HEK293 (cell line): ENCODE results near the gene ANKRD16.

Source experiments
- CTCF ChIA-PET: fragments of 350-600 bp; formaldehyde crosslinking; extraction: SDS; loops from one replicate; lab custom pipeline; 2021; ENCODE audit warnings: antibody characterized with exemption; lab: Yijun Ruan, JAX
- POLR2A ChIA-PET: fragments of 300-600 bp; formaldehyde crosslinking; extraction: SDS; loops from one replicate; lab custom pipeline; 2020; ENCODE audit warnings: antibody characterized with exemption, inconsistent platforms; lab: Yijun Ruan, JAX
- H3K27ac ChIP-seq: fragments of 200-500 bp; sonication (Bioruptor generic); 2 replicates; pipeline ENCODE4 v1.5.1; 2014; ENCODE audit warnings: low read depth, low read length, control low read depth, inconsistent platforms; ENCODE audit errors: extremely low read depth
- H3K36me3 ChIP-seq, 2 experiments: fragments of 200-500 bp in 1 of 2; sonication (Bioruptor generic) in 1 of 2; 1 replicate in 1 of 2; 2 replicates in 1 of 2; pipeline ENCODE4 v1.5.1; 2014 to 2017; ENCODE audit warnings: inconsistent platforms in 2 of 2, low read length in 2 of 2; ENCODE audit not compliant: control insufficient read depth in 2 of 2, insufficient read depth in 1 of 2
- H3K4me1 ChIP-seq: fragments of 200-500 bp; sonication (Bioruptor generic); 2 replicates; pipeline ENCODE4 v1.5.1; 2014; ENCODE audit warnings: mild to moderate bottlenecking, low read length, inconsistent platforms; ENCODE audit not compliant: control insufficient read depth, insufficient read depth
- H3K4me3 ChIP-seq: 2 replicates; pipeline ENCODE4 v1.5.1; 2011; ENCODE audit warnings: low read depth, mild to moderate bottlenecking, control low read depth, low read length, moderate library complexity
- H3K9me3 ChIP-seq: fragments of 200-500 bp; sonication (Bioruptor generic); 2 replicates; pipeline ENCODE4 v1.5.1; 2014; ENCODE audit warnings: low read depth, low read length, inconsistent platforms; ENCODE audit not compliant: control insufficient read depth, insufficient read depth
- ATF2 ChIP-seq: fragments of 450-650 bp; formaldehyde crosslinking; IDR thresholded peaks from 2 replicates; pipeline ENCODE4 v1.5.1; 2016; ENCODE audit warnings: missing biosample characterization, missing genetic modification characterization, low read depth
- PBX3 ChIP-seq: sonication (generic); formaldehyde crosslinking; IDR thresholded peaks from 2 replicates; pipeline ENCODE4 v1.8.1; 2022; ENCODE audit warnings: mild to moderate bottlenecking, moderate library complexity, missing genetic modification reagents
- PRDM1 ChIP-seq: fragments of 450-650 bp; formaldehyde crosslinking; IDR thresholded peaks from 2 replicates; pipeline ENCODE4; 2016; ENCODE audit warnings: missing biosample characterization, missing genetic modification characterization
- RBAK ChIP-seq: fragments of 450-650 bp; formaldehyde crosslinking; IDR thresholded peaks from 2 replicates; pipeline ENCODE4 v1.5.1; 2016; ENCODE audit warnings: missing biosample characterization, missing genetic modification characterization
- REPIN1 ChIP-seq: fragments of 450-650 bp; formaldehyde crosslinking; IDR thresholded peaks from 2 replicates; pipeline ENCODE4 v1.5.1; 2017; ENCODE audit warnings: missing biosample characterization, missing genetic modification characterization, low read depth
- TCF7L2 ChIP-seq: IDR thresholded peaks from 2 replicates; pipeline ENCODE4 v1.6.1; 2011; ENCODE audit warnings: low read depth, mild to moderate bottlenecking, inconsistent platforms, low read length, moderate library complexity, borderline replicate concordance
- ZBTB11 ChIP-seq: fragments of 450-650 bp; formaldehyde crosslinking; conservative IDR thresholded peaks from 2 replicates; pipeline ENCODE4 v1.5.1; 2016; ENCODE audit warnings: low read depth, missing biosample characterization, missing genetic modification characterization
- ZBTB21 ChIP-seq: fragments of 450-650 bp; formaldehyde crosslinking; IDR thresholded peaks from 2 replicates; pipeline ENCODE4 v1.5.1; 2017; ENCODE audit warnings: missing biosample characterization, missing genetic modification characterization
- ZFP3 ChIP-seq: fragments of 450-650 bp; formaldehyde crosslinking; IDR thresholded peaks from 2 replicates; pipeline ENCODE4 v1.5.1; 2016; ENCODE audit warnings: low read depth, missing biosample characterization, missing genetic modification characterization
- ZFP41 ChIP-seq: fragments of 450-650 bp; formaldehyde crosslinking; IDR thresholded peaks from 2 replicates; pipeline ENCODE4 v1.5.1; 2016; ENCODE audit warnings: missing biosample characterization, missing genetic modification characterization, borderline replicate concordance
- ZNF169 ChIP-seq: fragments of 450-650 bp; formaldehyde crosslinking; IDR thresholded peaks from 2 replicates; pipeline ENCODE4 v1.5.1; 2016; ENCODE audit warnings: missing biosample characterization, missing genetic modification characterization
- ZNF19 ChIP-seq: fragments of 450-650 bp; formaldehyde crosslinking; IDR thresholded peaks from 2 replicates; pipeline ENCODE4; 2016; ENCODE audit warnings: missing biosample characterization, missing genetic modification characterization, low read depth
- ZNF202 ChIP-seq: fragments of 450-650 bp; formaldehyde crosslinking; IDR thresholded peaks from 2 replicates; pipeline ENCODE4 v1.5.1; 2016; ENCODE audit warnings: missing biosample characterization, missing genetic modification characterization, borderline replicate concordance
- ZNF266 ChIP-seq: fragments of 450-650 bp; formaldehyde crosslinking; IDR thresholded peaks from 2 replicates; pipeline ENCODE4 v1.5.1; 2016; ENCODE audit warnings: missing biosample characterization, missing genetic modification characterization, low read depth
- ZNF274 ChIP-seq, 2 experiments: fragments of 200-500 bp in 1 of 2; fragments of 450-650 bp in 1 of 2; sonication (Bioruptor generic) in 1 of 2; formaldehyde crosslinking in 1 of 2; IDR thresholded peaks; 2 replicates each; pipeline versions ENCODE4 v1.5.1 to v1.6.1; 2014 to 2016; ENCODE audit warnings: borderline replicate concordance in 1 of 2, inconsistent platforms in 1 of 2, low read length in 1 of 2, missing biosample characterization in 1 of 2, missing genetic modification characterization in 1 of 2
- ZNF341 ChIP-seq: fragments of 450-650 bp; formaldehyde crosslinking; IDR thresholded peaks from 2 replicates; pipeline ENCODE4; 2016; ENCODE audit warnings: low read depth, missing biosample characterization, missing genetic modification characterization
- ZNF404 ChIP-seq: fragments of 450-650 bp; formaldehyde crosslinking; IDR thresholded peaks from 2 replicates; pipeline ENCODE4 v1.5.1; 2017; ENCODE audit warnings: missing biosample characterization, missing genetic modification characterization
- ZNF549 ChIP-seq: fragments of 450-650 bp; IDR thresholded peaks from 2 replicates; pipeline ENCODE4 v1.5.1; 2018; ENCODE audit warnings: missing biosample characterization, missing genetic modification characterization, mild to moderate bottlenecking, inconsistent platforms, moderate library complexity
- ZNF629 ChIP-seq: fragments of 450-650 bp; formaldehyde crosslinking; IDR thresholded peaks from 2 replicates; pipeline ENCODE4 v1.5.1; 2017; ENCODE audit warnings: missing biosample characterization, missing genetic modification characterization
- ZNF654 ChIP-seq: fragments of 450-650 bp; formaldehyde crosslinking; IDR thresholded peaks from 2 replicates; pipeline ENCODE4 v1.5.1; 2016; ENCODE audit warnings: low read depth, missing biosample characterization, missing genetic modification characterization

ANKRD16 gene

GRCh38 chr10:5876181-5876768 is 13.4 kb downstream of the ANKRD16 start:
- H3K27ac ChIP-seq: no peak overlapping the region
- CTCF ChIA-PET: no interaction called here
- H3K4me3 ChIP-seq: no peak overlapping the region
- H3K36me3 ChIP-seq: peaks cover 46 to 52% of the 10 kb centered on the region in 2 experiments
- H3K9me3 ChIP-seq: no peaks in the 10 kb centered on the region
- no peak for TF ChIP-seq ATF2 (tag by site-specific recombination)
- TF ChIP-seq ZNF404 (tag by site-specific recombination): no peak
- TF ChIP-seq ZNF266 (tag by site-specific recombination): no peak
- TF ChIP-seq ZBTB21: no peak
- no peak for TF ChIP-seq TCF7L2
- no peak for TF ChIP-seq ZNF169
- TF ChIP-seq ZNF549 (tag by site-specific recombination): no peak
- TF ChIP-seq REPIN1 (tag by site-specific recombination): no peak
- no peak for TF ChIP-seq ZNF274 (IDR thresholded peaks at IDR 0.05; ENCODE audit: low read length)
- no peak for TF ChIP-seq ZNF274 (tag by site-specific recombination; IDR thresholded peaks at IDR 0.05; ENCODE audit: borderline replicate concordance)
- no peak for TF ChIP-seq ZBTB11 (tag by site-specific recombination)
- TF ChIP-seq ZNF19 (tag by site-specific recombination): no peak
- no peak for TF ChIP-seq RBAK
- TF ChIP-seq ZFP3 (tag by site-specific recombination): no peak
- no peak for TF ChIP-seq ZNF629
- TF ChIP-seq ZNF202 (tag by site-specific recombination): no peak
- TF ChIP-seq PBX3 (CRISPR knock-in tag): no peak
- TF ChIP-seq, all 188 proteins: peak for 0
- POLR2A ChIA-PET: interaction anchor here (1.1 kb wide), 1 partner anchor 14 kb away, joined by 8 read pairs; the partner anchor contains the start of genes ANKRD16 and FBH1
- no peaks in the 10 kb centered on the region for H3K4me1 ChIP-seq

GRCh38 chr10:5873515-5873995 is 16.1 kb downstream of the ANKRD16 start:
- Histone ChIP-seq H3K27ac (no peak overlapping the region), H3K4me3 (no peak overlapping the region), H3K9me3 (no peaks in the 10 kb centered on the region), H3K36me3 (peaks cover 27 to 41% of the 10 kb centered on the region in 2 experiments), H3K4me1 (no peaks in the 10 kb centered on the region)
- CTCF ChIA-PET: interaction anchor here (0.6 to 2.9 kb wide), 16 partner anchors 10 to 1005 kb away, joined by 3 to 19 read pairs (median 4); no protein-coding TSS in a partner anchor
- POLR2A ChIA-PET: interaction anchor here (1.6 to 2.1 kb wide), 2 partner anchors 17 to 60 kb away, joined by 4 to 5 read pairs; partner anchors contain the start of genes ANKRD16, FBH1 and GDI2
- TF ChIP-seq ZNF654 (peak; percentile 57), ZNF341 (tag by site-specific recombination) (peak; percentile 48), PRDM1 (tag by site-specific recombination) (peak; percentile 74), ZFP41 (tag by site-specific recombination) (no peak)
